ENCODE data around the gene SSNA1. TPM values are rescaled to one million over a fixed set of nuclear protein-coding genes. Genes with fewer than 3 reads are reported as not detected.

The SSNA1 gene
- total and polyA plus RNA-seq, 2 experiments from 2014 or later: 82.2 to 128 TPM

DNA sequence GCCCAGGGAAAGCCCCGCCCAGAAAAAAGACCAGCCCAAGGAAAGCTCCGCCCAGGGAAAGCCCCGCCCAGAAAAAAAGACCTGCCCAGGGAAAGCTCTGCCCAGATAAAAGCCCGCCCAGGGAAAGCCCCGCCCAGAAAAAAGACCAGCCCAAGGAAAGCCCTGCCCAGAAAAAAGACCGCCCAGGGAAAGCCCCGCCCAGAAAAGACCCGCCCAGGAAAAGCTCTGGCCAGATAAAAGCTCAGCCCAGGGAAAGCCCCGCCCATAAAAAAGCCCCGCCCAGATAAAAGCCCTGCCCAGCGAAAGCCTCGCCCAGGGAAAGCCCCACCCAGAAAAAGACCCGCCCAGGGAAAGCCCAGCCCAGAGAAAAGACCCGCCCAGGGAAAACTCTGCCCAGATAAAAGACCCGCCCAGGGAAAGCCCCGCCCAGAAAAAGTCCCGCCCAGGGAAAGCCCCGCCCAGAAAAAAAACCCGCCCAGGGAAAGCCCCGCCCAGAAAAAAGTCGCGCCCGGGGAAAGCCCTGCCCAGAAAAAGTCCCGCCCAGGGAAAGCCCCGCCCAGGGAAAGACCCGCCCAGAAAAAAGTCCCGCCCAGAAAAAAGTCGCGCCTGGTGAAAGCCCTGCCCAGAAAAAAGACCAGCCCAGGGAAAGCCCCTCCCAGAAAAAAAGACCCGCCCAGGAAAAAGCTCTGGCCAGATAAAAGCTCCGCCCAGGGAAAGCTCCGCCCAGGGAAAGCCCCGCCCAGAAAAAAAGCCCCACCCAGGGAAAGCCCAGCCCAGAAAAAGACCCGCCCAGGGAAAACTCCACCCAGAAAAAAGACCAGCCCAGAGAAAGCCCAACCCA is 37.6 kb upstream of the SSNA1 start:
- H3K9me3 ChIP-seq (ENCODE audit: low read depth): no peaks in the 10 kb centered on the region
- 72% methylated on average over 15 of the region's 34 CpGs for WGBS (ENCODE audit: low lambda C conversion rate, missing lambda C conversion rate)
- no peaks in the 10 kb centered on the region for H3K9me2 ChIP-seq (replicated peaks; ENCODE audit: insufficient read depth)
- H2AFZ ChIP-seq: no peak overlapping the region
- TF ChIP-seq EZH2phosphoT487 (IDR thresholded peaks at IDR 0.05; ENCODE audit: low read depth, severe bottlenecking, unreplicated experiment): no peak
- TF ChIP-seq EZH2 (IDR thresholded peaks at IDR 0.05; ENCODE audit: borderline replicate concordance): no peak
- TF ChIP-seq, protein P1, sequence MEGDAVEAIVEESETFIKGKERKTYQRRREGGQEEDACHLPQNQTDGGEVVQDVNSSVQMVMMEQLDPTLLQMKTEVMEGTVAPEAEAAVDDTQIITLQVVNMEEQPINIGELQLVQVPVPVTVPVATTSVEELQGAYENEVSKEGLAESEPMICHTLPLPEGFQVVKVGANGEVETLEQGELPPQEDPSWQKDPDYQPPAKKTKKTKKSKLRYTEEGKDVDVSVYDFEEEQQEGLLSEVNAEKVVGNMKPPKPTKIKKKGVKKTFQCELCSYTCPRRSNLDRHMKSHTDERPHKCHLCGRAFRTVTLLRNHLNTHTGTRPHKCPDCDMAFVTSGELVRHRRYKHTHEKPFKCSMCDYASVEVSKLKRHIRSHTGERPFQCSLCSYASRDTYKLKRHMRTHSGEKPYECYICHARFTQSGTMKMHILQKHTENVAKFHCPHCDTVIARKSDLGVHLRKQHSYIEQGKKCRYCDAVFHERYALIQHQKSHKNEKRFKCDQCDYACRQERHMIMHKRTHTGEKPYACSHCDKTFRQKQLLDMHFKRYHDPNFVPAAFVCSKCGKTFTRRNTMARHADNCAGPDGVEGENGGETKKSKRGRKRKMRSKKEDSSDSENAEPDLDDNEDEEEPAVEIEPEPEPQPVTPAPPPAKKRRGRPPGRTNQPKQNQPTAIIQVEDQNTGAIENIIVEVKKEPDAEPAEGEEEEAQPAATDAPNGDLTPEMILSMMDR (IDR thresholded peaks at IDR 0.05; ENCODE audit: poor library complexity): no peak
- H3K4me2 ChIP-seq: no peak overlapping the region
- no peaks in the 10 kb centered on the region for H3K4me1 ChIP-seq (ENCODE audit: insufficient read depth)
- H3K27me3 ChIP-seq: peaks cover 9% of the 10 kb centered on the region
- no peaks in the 10 kb centered on the region for H3K79me2 ChIP-seq
- H3K36me3 ChIP-seq (replicated peaks; ENCODE audit: insufficient read depth, low read depth): no peaks in the 10 kb centered on the region
- H3K4me3 ChIP-seq: no peak overlapping the region
- no peak for DNase-seq (ENCODE audit: low spot score)
- no peak overlapping the region for H3K27ac ChIP-seq
- H4K20me1 ChIP-seq (ENCODE audit: insufficient read depth, poor library complexity, severe bottlenecking): no peaks in the 10 kb centered on the region

DNA sequence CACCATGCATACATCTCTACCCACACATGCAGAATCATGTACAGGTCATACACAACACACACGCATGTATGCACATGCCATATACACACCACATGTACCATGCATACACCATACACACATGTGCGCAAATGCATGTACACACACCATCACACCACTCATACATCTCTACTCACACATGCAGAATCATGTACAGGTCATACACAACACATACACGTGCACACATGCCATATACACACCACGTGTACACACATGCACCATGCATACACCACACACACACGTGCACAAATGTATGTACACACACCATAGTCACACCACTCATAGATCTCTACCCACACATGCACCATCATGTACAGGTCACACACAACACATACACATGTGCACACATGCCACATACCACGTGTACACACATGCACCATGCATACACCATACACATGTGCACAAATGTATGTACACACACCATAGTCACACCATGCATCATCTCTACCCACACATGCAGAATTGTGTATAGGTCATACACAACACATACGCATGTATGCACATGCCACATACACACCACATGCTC is 35.6 kb upstream of the SSNA1 start:
- DNase-seq (ENCODE audit: low spot score): no peak
- 94% methylated on average over 7 of the region's 7 CpGs for WGBS (ENCODE audit: low lambda C conversion rate, missing lambda C conversion rate)
- TF ChIP-seq EZH2phosphoT487 (IDR thresholded peaks at IDR 0.05; ENCODE audit: low read depth, severe bottlenecking, unreplicated experiment): no peak
- TF ChIP-seq, protein P1 (IDR thresholded peaks at IDR 0.05; ENCODE audit: poor library complexity): no peak
- no peak for TF ChIP-seq EZH2 (IDR thresholded peaks at IDR 0.05; ENCODE audit: borderline replicate concordance)
- no peak overlapping the region for H3K4me3 ChIP-seq
- H3K4me2 ChIP-seq: no peak overlapping the region
- H3K4me1 ChIP-seq (ENCODE audit: insufficient read depth): no peaks in the 10 kb centered on the region
- H3K9me2 ChIP-seq (replicated peaks; ENCODE audit: insufficient read depth): no peaks in the 10 kb centered on the region
- H3K27me3 ChIP-seq: peaks cover 26% of the 10 kb centered on the region
- H4K20me1 ChIP-seq (ENCODE audit: insufficient read depth, poor library complexity, severe bottlenecking): no peaks in the 10 kb centered on the region
- H3K9me3 ChIP-seq (ENCODE audit: low read depth): no peaks in the 10 kb centered on the region
- no peak overlapping the region for H3K27ac ChIP-seq
- no peak overlapping the region for H2AFZ ChIP-seq
- no peaks in the 10 kb centered on the region for H3K79me2 ChIP-seq
- no peaks in the 10 kb centered on the region for H3K36me3 ChIP-seq (replicated peaks; ENCODE audit: insufficient read depth, low read depth)

DNA sequence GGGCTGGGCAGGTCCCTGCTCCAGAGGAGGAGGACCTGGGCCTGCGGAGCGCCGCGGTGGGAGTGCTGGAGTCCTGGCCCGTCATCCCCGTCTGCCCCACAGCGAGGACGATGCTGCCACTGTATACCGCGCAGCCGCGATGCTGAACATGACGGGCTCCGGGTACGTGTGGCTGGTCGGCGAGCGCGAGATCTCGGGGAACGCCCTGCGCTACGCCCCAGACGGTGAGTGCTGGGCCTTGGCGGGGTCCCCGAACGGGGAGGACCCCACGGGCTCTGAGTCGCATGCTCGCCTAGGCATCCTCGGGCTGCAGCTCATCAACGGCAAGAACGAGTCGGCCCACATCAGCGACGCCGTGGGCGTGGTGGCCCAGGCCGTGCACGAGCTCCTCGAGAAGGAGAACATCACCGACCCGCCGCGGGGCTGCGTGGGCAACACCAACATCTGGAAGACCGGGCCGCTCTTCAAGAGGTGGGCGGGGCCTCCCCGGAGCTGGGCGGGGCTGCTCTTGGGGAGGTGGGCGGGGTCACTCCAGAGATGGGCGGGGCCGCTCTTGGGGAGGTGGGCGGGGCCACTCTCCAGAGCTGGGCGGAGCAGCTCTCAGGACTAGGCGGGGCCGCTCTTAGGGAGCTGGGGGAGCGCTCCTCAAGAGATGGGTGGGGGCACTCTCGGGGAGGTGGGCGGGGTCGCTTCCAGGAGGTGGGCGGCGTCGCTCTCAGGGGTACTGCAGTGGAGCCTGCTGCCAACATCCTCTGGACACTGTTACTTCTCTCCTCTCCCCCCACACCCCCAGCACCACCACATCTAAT is 31.7 kb upstream of the SSNA1 start:
- Histone ChIP-seq H3K4me1 (ENCODE audit: insufficient read depth) (no peaks in the 10 kb centered on the region), H3K36me3 (replicated peaks; ENCODE audit: insufficient read depth, low read depth) (no peaks in the 10 kb centered on the region), H3K4me3 (no peak overlapping the region), H4K20me1 (ENCODE audit: insufficient read depth, poor library complexity, severe bottlenecking) (no peaks in the 10 kb centered on the region), H3K9me2 (replicated peaks; ENCODE audit: insufficient read depth) (no peaks in the 10 kb centered on the region), H3K27me3 (peaks cover 64% of the 10 kb centered on the region), H3K79me2 (no peaks in the 10 kb centered on the region), H2AFZ (no peak overlapping the region), H3K4me2 (peak overlapping the region; percentile 53), H3K9me3 (ENCODE audit: low read depth) (no peaks in the 10 kb centered on the region), H3K27ac (no peak overlapping the region)
- TF ChIP-seq, protein P1 (IDR thresholded peaks at IDR 0.05; ENCODE audit: poor library complexity): no peak
- TF ChIP-seq EZH2 (IDR thresholded peaks at IDR 0.05; ENCODE audit: borderline replicate concordance): no peak
- no peak for TF ChIP-seq EZH2phosphoT487 (IDR thresholded peaks at IDR 0.05; ENCODE audit: low read depth, severe bottlenecking, unreplicated experiment)
- DNase-seq (ENCODE audit: low spot score): peak; percentile 37
- WGBS (ENCODE audit: low lambda C conversion rate, missing lambda C conversion rate): 25% methylated on average over 57 of the region's 65 CpGs

All from hepatocyte (in vitro differentiated cells).